Measurements from ENCODE around the gene RGPD6.
"Not testable (repeated sequence)": the region's sequence is repeated elsewhere in the genome, so short reads cannot be mapped to it uniquely, and the experiment has no call there.

The RGPD6 gene

DNA sequence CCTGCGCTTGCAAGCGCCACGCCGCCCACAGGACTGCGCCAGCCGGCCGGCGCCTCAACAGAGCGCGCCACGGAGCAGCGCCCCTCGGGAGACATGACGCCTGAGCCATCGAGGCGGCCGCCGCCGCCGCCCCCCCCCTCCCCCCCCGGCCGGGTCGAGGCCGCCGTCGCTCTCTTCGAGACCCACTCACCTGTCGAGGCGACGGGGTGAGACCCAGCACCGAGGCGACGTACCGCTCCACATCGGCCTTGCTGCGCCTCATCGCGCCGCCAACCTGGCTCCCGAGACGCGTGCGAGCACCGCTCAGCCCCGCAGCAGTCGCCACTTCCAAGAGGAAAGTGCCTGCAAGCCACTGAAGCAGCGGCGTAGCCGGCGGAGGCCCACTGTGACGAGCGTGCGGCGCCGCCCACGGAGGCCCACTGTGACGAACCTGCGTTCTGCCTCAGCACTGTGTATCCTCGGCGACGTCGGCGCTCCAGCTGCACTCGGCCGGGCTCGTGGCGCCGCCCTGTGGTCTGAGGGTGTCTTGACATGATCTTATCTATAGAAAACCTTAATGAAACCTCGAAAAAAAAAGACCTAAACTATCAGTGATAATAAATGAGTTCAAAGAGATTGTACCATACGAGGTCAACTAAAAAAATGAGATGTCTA lies at the start of gene RGPD6:
Gene RGPD6, minus strand, starts transcription at position 460 of the 654 bp plus-strand sequence. Its CDS starts 198 bp downstream, at position 262.
- DNase-seq, result not testable (repeated sequence)

GRCh38 chr2:110619326-110619939 lies 42.4 kb upstream of the RGPD6 start:
- DNase-seq, result not testable (repeated sequence)

- not testable (repeated sequence) for DNase-seq
Observed at GRCh38 chr2:110613927-110614326, 36.9 kb upstream of the RGPD6 start.

GRCh38 chr2:110610613-110611250 lies 33.7 kb upstream of the RGPD6 start:
- not testable (repeated sequence) for DNase-seq

DNA sequence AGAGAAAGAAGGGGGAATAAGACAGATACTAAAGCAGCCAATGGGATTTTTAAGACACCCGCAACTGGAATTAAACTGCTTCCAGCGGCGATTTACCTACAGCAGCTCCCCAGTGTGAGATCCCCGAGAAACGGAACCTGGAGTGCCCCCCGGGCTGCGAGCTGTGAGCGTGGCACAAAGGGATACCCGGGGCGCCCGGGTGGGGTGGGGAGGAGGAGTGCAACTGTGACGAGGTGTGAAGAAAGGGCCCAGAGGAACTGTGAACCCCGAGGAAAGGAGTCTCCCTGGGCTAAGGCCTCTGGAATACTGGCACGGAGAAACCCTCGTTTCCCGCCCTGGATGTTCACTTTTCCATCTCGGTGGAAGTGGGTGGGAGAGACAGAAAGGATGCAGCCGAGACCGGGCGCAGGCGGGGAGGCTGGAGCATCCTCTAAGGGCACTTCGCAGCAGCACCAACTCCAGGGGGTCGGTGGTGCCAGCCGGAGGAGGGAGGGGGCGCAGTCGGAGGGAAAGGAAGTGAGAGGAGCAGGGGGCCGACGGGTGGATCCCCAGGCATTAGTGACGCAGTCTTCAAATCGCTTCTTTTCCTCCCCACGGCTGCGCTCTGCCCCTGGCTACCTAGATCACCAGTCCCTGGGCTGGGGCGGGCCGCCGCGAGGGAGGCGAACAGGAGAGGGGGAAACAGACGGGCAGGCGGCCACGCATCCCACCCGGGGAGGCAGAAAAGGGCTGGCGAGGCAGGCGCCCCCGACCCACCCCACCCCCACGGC lies 33.0 kb upstream of the RGPD6 start:
- DNase-seq, result not testable (repeated sequence)

- DNase-seq, result not testable (repeated sequence)
Observed at GRCh38 chr2:110608788-110609502, 31.9 kb upstream of the RGPD6 start.

GRCh38 chr2:110605057-110605456 lies 28.0 kb upstream of the RGPD6 start:
- DNase-seq, result not testable (repeated sequence)

DNA sequence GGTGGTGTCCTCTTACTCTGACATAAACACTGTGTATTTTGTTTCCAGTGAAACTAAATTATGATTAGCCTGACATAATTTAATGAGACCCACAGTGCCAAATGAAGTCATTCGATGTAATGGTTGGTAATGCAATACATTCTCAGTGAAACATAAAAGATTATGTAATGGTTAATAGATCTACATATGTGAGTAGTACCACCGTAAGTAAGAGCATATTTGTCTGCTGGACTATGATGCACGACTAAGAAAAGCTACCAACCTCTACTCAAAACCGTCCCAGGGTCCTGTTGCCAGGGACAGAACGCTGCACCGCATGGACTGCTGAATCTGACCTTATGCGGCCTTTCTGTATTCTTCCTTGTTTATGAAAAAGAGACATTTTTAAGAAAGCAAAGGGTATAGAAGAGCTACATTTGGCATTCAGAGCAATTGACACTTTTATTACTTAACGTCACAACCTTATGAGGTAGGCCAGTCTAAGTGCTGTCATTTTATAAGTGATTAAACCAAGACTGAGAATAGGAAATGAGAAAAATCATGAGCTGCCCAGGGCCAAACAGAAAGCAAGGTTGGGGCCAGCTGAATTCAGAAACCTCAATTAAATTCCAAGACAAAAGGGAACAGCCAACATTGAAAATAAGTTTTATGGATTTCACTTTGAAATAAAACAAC lies 27.0 kb upstream of the RGPD6 start:
- not testable (repeated sequence) for DNase-seq

DNA sequence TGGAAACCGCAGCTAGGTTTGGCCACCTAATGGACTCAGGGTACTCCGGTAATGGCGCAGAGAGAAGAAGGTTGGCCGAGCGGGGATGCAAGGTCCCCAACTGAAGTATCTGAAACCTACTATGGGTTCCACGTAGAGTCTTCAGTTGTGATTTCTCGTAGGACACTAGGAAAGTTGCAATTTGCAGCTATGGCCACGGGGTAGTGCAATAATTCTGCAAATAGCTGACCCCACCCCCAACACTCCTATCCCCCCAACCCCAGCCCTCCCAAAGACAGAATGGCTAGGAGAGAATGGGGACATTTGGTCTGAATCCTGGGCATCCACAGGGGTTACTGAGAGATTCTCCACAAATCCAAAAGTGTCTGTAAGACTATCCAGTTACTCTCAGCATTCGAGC lies 25.1 kb upstream of the RGPD6 start:
- DNase-seq, result not testable (repeated sequence)

GRCh38 chr2:110591973-110592372 lies 15.0 kb upstream of the RGPD6 start:
- not testable (repeated sequence) for DNase-seq

DNA sequence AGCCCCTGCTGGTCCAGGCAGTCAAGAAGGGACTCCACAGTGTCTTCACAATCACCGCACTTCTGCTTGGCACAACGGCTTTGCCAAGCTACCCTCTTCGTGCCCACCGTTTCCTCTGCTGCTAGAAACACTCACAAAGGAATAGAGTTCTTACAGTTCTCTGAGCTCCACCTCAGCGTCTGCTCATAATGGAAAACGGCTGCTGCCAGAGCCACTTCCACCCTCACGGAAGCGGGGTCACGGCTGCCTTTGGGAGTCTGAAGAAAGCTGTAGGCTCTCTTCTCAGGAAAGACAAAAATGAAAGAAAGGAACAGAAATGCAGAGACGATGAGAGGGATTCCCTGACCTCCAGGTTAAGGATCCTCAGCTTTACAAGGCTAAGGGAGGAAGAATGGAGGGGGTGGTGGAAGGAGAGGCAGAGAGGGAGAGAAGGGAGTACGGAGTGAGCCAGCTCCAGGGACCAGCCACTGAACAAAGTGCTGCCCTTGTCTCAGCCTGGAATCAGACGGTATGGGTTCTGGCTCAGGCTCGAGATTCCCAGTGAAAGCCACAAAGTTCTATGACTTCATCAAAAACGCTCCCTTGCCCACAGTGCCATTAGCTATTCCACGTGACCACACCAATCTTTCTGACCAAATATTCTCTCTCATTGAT lies 12.8 kb upstream of the RGPD6 start:
- DNase-seq, result not testable (repeated sequence)

GRCh38 chr2:110588520-110588919 lies 11.5 kb upstream of the RGPD6 start:
- DNase-seq, result not testable (repeated sequence)

- not testable (repeated sequence) for DNase-seq
Observed at GRCh38 chr2:110579216-110579965, 2.4 kb upstream of the RGPD6 start.

DNA sequence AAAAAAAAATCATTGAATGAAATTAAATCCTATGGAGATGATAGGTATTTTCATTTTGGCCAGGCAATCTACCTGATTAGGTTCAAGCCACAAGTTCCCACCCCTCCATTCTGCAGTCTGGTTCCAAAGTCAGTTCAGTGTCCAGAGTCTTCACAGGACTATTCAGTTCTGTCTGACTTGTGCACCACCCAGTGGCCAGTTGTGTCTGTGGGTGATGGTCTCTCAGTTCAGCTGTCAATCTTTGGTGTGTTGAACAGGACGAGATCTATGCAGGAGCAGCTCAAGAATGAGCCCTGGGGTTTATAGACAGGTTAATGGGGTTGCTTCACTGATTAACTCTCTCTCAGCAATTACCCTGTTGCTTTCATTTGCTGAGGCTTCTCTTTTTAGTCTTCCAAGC lies 1.4 kb upstream of the RGPD6 start:
- DNase-seq, result not testable (repeated sequence)

- not testable (repeated sequence) for DNase-seq
Observed at GRCh38 chr2:110499755-110500377, 77.2 kb downstream of the RGPD6 start.

DNA sequence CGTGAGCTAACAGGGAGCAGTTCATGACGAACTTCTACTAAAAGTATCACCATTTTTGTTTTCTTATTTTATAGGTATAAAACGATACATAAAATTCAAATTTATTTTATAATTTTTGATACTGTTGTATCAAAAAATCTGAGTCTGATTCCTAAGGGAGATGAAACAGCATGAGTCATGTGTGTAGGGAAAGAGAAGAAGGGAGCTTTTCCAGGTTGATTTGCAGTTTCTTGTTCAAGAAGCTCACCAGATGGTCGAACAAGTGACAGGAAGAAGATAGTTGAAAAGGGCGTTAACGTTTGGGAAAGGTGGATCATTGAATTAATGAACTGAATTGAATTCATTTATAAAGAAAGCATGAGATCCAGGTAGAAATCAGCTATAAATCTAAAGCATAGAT lies 81.0 kb downstream of the RGPD6 start:
- DNase-seq, result not testable (repeated sequence)

DNA sequence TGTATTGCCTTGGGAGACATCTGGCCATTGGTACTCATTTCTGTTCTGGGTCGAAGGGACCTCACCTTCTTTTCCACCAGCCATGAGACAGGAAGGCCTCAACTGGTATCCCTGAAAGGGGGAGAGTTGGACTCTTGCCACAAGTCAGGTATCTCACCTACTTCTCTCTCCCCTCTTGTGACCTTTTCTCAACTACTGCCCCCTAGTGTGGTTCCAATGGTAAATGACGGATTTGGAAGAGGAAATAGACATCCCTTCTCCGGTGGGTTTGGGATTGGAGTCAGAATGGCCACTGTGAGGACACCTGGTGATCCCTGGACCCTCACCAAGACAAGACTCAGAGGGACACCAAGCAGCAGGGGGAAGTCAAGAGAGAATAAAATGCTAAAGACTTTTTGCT lies 82.5 kb downstream of the RGPD6 start:
- not testable (repeated sequence) for DNase-seq

DNA sequence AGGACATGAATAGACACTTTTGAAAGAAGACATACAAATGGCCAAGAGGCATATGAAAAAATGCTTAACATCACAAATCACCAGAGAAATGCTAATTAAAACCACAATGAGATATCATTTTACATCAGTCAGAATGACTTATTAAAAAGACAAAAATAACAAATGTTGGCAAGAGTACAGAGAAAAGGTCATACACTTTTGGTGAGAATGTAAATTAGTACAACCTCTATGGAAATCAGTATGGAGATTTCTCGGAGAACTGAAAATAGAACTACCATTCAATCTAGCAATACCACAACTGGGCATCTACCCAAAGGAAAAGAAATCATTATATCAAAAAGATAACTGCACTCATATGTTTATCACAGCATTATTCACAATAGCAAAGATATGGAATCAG lies 88.0 kb downstream of the RGPD6 start:
- not testable (repeated sequence) for DNase-seq

DNA sequence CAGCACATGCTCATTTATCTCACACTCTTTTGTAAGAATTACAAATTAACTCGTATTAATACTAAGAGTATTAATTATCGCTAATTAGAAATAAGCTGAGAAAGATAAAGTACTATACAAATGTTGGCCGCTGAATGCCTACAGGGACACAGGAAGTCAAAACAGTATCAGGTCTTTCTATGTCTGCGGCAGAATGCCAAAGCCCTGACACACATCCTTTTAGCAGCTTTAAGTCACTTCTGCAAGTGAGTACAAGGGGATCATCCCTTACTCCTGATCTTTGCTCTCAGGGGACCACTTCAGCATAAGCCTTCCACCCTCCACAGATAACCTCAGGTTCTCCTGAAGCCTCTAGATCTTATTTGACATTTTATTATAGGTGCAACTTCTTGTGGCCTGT lies 94.3 kb downstream of the RGPD6 start:
- not testable (repeated sequence) for DNase-seq

- not testable (repeated sequence) for DNase-seq
Observed at GRCh38 chr2:110481200-110481599, 95.8 kb downstream of the RGPD6 start.

All from midbrain (tissue), 1 donor.